Mucosa of descending colon (tissue), 3 donors: ENCODE results near the gene RCAN3. TPM values are rescaled to one million over a fixed set of nuclear protein-coding genes. Genes with fewer than 3 reads are reported as not detected.
"Not testable (repeated sequence)": the region's sequence is repeated elsewhere in the genome, so short reads cannot be mapped to it uniquely, and the experiment has no call there.

Source experiments
- ATAC-seq: fragments of 200-7000 bp; cut with Tn5 transposase; one replicate; pipeline ENCODE4 v1.9.1; 2020; ENCODE audit warnings: mild to moderate bottlenecking, moderate library complexity
- DNase-seq, 3 donors: peaks; one replicate each; pipeline ENCODE4 v3.0.0-alpha.2; 2020
- H3K36me3 ChIP-seq: fragments of 200-600 bp; one replicate; pipeline ENCODE4 v1.8.0; 2021; ENCODE audit warnings: low read depth, mild to moderate bottlenecking
- H3K4me1 ChIP-seq: fragments of 200-600 bp; one replicate; pipeline ENCODE4 v1.8.0; 2021; ENCODE audit warnings: low read depth, mild to moderate bottlenecking
- H3K4me3 ChIP-seq: fragments of 200-600 bp; one replicate; pipeline ENCODE4 v1.8.0; 2021; ENCODE audit warnings: mild to moderate bottlenecking
- H3K9me3 ChIP-seq: fragments of 200-600 bp; one replicate; pipeline ENCODE4 v1.8.0; 2021; ENCODE audit warnings: mild to moderate bottlenecking
- intact Hi-C, 2 donors: fragments of 100-400 bp; cut with DNase I in 1 of 2; cut with micrococcal nuclease in 1 of 2; formaldehyde crosslinking; loops; one replicate each; pipeline versions ENCODE4 v1.11.0 to v1.11.1; 2022; cut with DNase I, micrococcal nuclease
- total RNA-seq, 3 donors: library from RNA; stranded (reverse); fragmentation: NEBNext Ultra II Directional in 2 of 3; extraction: Animal tissue kit (Norgen Biotek cat#: 25700) in 2 of 3; gene quantifications; one replicate each; pipeline versions ENCODE4 v1.2.1 to v1.2.4, GENCODE V29; 2021 to 2023
- TF ChIP-seq, protein P1 (sequence below): fragments of 200-600 bp; IDR thresholded peaks from one replicate; pipeline ENCODE4 v1.8.0; 2022; ENCODE audit warnings: antibody characterized with exemption, mild to moderate bottlenecking
- donor health status: DM: no; HTN: no; CAD: no; lungs with moderate emphysema.
- donor health status: DM: no; HTN: no; CAD: no.
- donor health status: DM: no; HTN: yes; CAD: no.

RCAN3 gene
- total RNA-seq, 3 donors from 2014 or later = 9.2 to 15.0 (median 12.8) TPM

DNA sequence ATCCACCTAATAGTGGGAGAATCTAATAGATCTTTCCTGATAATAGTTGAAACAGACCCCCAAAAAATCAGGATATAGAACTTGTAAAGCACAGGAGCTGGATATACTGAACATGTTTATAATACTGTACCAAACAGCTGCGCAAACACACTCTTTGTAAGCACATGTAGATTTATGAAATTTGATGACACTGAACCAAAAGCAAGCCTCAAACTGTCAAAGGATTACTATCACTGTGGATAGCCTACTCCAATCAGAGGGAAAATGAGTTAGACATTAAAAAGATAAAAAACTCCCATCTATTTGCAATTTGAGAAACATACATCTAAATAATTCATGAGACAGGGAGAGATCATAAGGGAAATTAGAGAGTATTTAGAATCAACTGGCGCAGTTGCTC lies 26.1 kb downstream of the RCAN3 start:
- H3K36me3 ChIP-seq = no peaks in the 10 kb centered on the region
- no peak for DNase-seq

GRCh38 chr1:24529292-24529691 lies 26.7 kb downstream of the RCAN3 start:
- ATAC-seq, intact Hi-C loops: not testable (repeated sequence)

More for the DNA sequence above, 26.1 kb downstream of the RCAN3 start:
- ATAC-seq = no peak
- TF ChIP-seq, protein P1, sequence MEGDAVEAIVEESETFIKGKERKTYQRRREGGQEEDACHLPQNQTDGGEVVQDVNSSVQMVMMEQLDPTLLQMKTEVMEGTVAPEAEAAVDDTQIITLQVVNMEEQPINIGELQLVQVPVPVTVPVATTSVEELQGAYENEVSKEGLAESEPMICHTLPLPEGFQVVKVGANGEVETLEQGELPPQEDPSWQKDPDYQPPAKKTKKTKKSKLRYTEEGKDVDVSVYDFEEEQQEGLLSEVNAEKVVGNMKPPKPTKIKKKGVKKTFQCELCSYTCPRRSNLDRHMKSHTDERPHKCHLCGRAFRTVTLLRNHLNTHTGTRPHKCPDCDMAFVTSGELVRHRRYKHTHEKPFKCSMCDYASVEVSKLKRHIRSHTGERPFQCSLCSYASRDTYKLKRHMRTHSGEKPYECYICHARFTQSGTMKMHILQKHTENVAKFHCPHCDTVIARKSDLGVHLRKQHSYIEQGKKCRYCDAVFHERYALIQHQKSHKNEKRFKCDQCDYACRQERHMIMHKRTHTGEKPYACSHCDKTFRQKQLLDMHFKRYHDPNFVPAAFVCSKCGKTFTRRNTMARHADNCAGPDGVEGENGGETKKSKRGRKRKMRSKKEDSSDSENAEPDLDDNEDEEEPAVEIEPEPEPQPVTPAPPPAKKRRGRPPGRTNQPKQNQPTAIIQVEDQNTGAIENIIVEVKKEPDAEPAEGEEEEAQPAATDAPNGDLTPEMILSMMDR = no peak
- H3K9me3 ChIP-seq = no peaks in the 10 kb centered on the region
- H3K4me1 ChIP-seq = no peaks in the 10 kb centered on the region
- H3K4me3 ChIP-seq = no peak overlapping the region
- intact Hi-C loops = no loop called here

GRCh38 chr1:24535021-24535424 lies 32.4 kb downstream of the RCAN3 start:
- peak; percentile 66 for ATAC-seq
- DNase-seq = peak; percentile 40 to 66 (median 58)
- Histone ChIP-seq H3K36me3 (no peaks in the 10 kb centered on the region), H3K4me1 (peaks cover 5% of the 10 kb centered on the region), H3K4me3 (no peak overlapping the region), H3K9me3 (no peaks in the 10 kb centered on the region)
- intact Hi-C loops = no loop called here
- TF ChIP-seq, protein P1 = no peak

More at GRCh38 chr1:24529292-24529691, 26.7 kb downstream of the RCAN3 start:
- not testable (repeated sequence) for H3K36me3 ChIP-seq, DNase-seq, H3K4me1 ChIP-seq, H3K4me3 ChIP-seq, H3K9me3 ChIP-seq

GRCh38 chr1:24535778-24536177 lies 33.1 kb downstream of the RCAN3 start:
- intact Hi-C loops = no loop called here
- Histone ChIP-seq H3K4me1 (peaks cover 7% of the 10 kb centered on the region), H3K36me3 (no peaks in the 10 kb centered on the region), H3K4me3 (no peak overlapping the region), H3K9me3 (no peaks in the 10 kb centered on the region)
- TF ChIP-seq, protein P1 = no peak
- no peak for ATAC-seq
- no peak for DNase-seq

GRCh38 chr1:24536391-24536840 lies 33.8 kb downstream of the RCAN3 start:
- Histone ChIP-seq H3K4me1 (peaks cover 9% of the 10 kb centered on the region), H3K4me3 (no peak overlapping the region), H3K36me3 (no peaks in the 10 kb centered on the region), H3K9me3 (no peaks in the 10 kb centered on the region)
- intact Hi-C loops = no loop called here
- ATAC-seq (peak; percentile 73), DNase-seq (peak in 2 of 3 donors; percentile 60 to 72)
- TF ChIP-seq, protein P1 = no peak

DNA sequence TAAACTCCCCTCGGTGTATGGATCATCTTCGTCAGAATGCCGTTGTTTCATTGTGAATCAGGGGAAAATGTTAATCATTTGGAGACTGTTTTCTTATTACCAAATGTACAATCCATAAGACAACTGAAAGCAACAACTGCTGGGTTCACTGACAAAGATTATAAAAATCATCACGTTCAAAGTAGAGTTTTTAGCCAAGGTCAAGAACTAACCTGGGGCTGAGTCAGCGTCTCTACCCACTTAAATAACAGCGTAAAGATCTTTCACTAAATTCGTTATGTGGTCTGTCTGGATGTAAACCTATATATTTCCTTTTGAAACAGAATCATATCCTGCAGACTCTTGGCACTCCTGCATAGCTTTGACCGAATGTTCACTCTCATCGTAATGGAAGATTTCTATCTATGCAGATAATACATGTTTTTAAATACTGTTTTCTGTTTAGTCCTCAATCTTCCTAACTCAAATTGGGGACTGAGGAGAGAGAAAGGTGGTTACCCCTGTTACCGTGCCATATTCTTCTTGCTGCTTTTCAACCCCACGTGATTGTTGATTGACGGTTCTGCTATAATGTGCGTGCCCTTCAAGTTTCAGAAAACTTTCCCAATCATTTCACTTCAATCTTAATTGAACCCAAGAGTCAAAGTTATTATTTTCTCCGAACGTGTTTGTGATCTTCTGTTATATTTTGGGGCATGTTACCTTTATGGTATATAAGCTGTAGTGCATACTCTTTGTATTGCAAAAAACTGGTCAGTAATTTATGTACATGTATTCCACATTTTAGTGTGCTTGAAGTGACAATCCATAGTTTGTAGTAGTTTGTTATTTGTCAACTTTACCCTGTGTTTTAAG lies 37.6 kb downstream of the RCAN3 start:
- Histone ChIP-seq H3K9me3 (no peaks in the 10 kb centered on the region), H3K4me1 (peaks cover 13% of the 10 kb centered on the region), H3K4me3 (no peak overlapping the region), H3K36me3 (no peaks in the 10 kb centered on the region)
- intact Hi-C loops = no loop called here
- TF ChIP-seq, protein P1 = no peak
- ATAC-seq (no peak), DNase-seq (no peak)
